Neural cell (in vitro differentiated cells): Measurements from ENCODE around the gene MAGT1. TPM values are rescaled to one million over a fixed set of nuclear protein-coding genes. Genes with fewer than 3 reads are reported as not detected.

Experiments
- H2AFZ ChIP-seq: fragments of 200-600, 300-800 bp; sonication (generic), shearing (Covaris generic); 2 replicates; pipeline ENCODE4 v1.6.0; 2014; ENCODE audit warnings: low read depth, mild to moderate bottlenecking, antibody characterized with exemption, low read length, moderate library complexity
- H3F3A ChIP-seq: fragments of 200-600 bp; shearing (Covaris generic); 2 replicates; pipeline ENCODE4 v1.6.1; 2016; ENCODE audit warnings: mild to moderate bottlenecking, moderate library complexity, mixed read lengths, antibody characterized with exemption, low read length; ENCODE audit not compliant: insufficient read depth, poor library complexity, severe bottlenecking
- H3K27ac ChIP-seq: fragments of 200-600, 300-800 bp; sonication (generic), shearing (Covaris generic); 2 replicates; pipeline ENCODE4 v1.5.1; 2014; ENCODE audit warnings: mild to moderate bottlenecking, low read length, moderate library complexity
- H3K27me3 ChIP-seq: fragments of 300-800, 200-600 bp; sonication (generic), shearing (Covaris generic); 2 replicates; pipeline ENCODE4 v1.6.0; 2014; ENCODE audit warnings: mild to moderate bottlenecking, low read depth, low read length, moderate library complexity; ENCODE audit not compliant: insufficient read depth
- H3K36me3 ChIP-seq: fragments of 300-800, 200-600 bp; sonication (generic), shearing (Covaris generic); 2 replicates; pipeline ENCODE4 v1.5.1; 2014; ENCODE audit warnings: mild to moderate bottlenecking, antibody characterized with exemption, low read length, moderate library complexity; ENCODE audit not compliant: insufficient read depth
- H3K4me2 ChIP-seq: fragments of 300-800, 200-600 bp; sonication (generic), shearing (Covaris generic); 2 replicates; pipeline ENCODE4 v1.6.0; 2014; ENCODE audit warnings: mild to moderate bottlenecking, low read length
- H3K4me3 ChIP-seq: fragments of 300-800, 200-600 bp; sonication (generic), shearing (Covaris generic); 2 replicates; pipeline ENCODE4 v1.5.1; 2014; ENCODE audit warnings: mild to moderate bottlenecking, low read length, moderate library complexity
- H3K79me2 ChIP-seq: fragments of 200-600 bp; shearing (Covaris generic); replicated peaks from 2 replicates; pipeline ENCODE4 v1.6.0; 2014; ENCODE audit warnings: mild to moderate bottlenecking, low read length, moderate library complexity; ENCODE audit not compliant: insufficient read depth
- H3K9ac ChIP-seq: fragments of 300-800, 200-600 bp; sonication (generic), shearing (Covaris generic); 2 replicates; pipeline ENCODE4 v1.6.1; 2016; ENCODE audit warnings: mild to moderate bottlenecking, low read length, mixed read lengths
- H3K9me2 ChIP-seq: fragments of 200-600 bp; shearing (Covaris generic); 2 replicates; pipeline ENCODE4 v1.6.1; 2016; ENCODE audit warnings: mild to moderate bottlenecking, low read length, mixed read lengths; ENCODE audit not compliant: insufficient read depth
- H3K9me3 ChIP-seq: fragments of 200-600, 300-800 bp; sonication (generic), shearing (Covaris generic); 2 replicates; pipeline ENCODE4 v1.6.1; 2016; ENCODE audit warnings: mild to moderate bottlenecking, mixed run types, low read length, moderate library complexity, mixed read lengths
- H4K20me1 ChIP-seq: fragments of 200-600 bp; shearing (Covaris generic); 2 replicates; pipeline ENCODE4 v1.6.1; 2016; ENCODE audit warnings: mild to moderate bottlenecking, mixed run types; ENCODE audit not compliant: insufficient read depth
- CTCF ChIP-seq: fragments of 450-650 bp; IDR thresholded peaks from 2 replicates; pipeline ENCODE4 v1.5.1; 2014; ENCODE audit warnings: antibody characterized with exemption, mild to moderate bottlenecking, moderate library complexity; ENCODE audit not compliant: poor library complexity, severe bottlenecking
- EP300 ChIP-seq: fragments of 450-650 bp; conservative IDR thresholded peaks from 2 replicates; pipeline ENCODE4 v1.6.1; 2014; ENCODE audit warnings: antibody characterized with exemption, mild to moderate bottlenecking, moderate library complexity; ENCODE audit not compliant: poor library complexity, severe bottlenecking
- EZH2 ChIP-seq: fragments of 200-600, 300-800 bp; shearing (Covaris generic), sonication (generic); IDR thresholded peaks from 2 replicates; pipeline ENCODE4 v1.6.1; 2014; ENCODE audit warnings: antibody characterized with exemption, low read length, borderline replicate concordance, mild to moderate bottlenecking; ENCODE audit not compliant: insufficient read depth, poor library complexity, severe bottlenecking
- MXI1 ChIP-seq: fragments of 450-650 bp; conservative IDR thresholded peaks from 2 replicates; pipeline ENCODE4 v1.6.1; 2014; ENCODE audit warnings: antibody characterized with exemption, mild to moderate bottlenecking; ENCODE audit not compliant: poor library complexity, severe bottlenecking
- POLR2AphosphoS5 ChIP-seq: IDR thresholded peaks from 2 replicates; pipeline ENCODE4 v1.6.1; 2012
- RAD21 ChIP-seq: fragments of 450-650 bp; conservative IDR thresholded peaks from 2 replicates; pipeline ENCODE4 v1.6.1; 2014; ENCODE audit warnings: antibody characterized with exemption, mild to moderate bottlenecking, moderate library complexity
- SMC3 ChIP-seq: fragments of 450-650 bp; conservative IDR thresholded peaks from 2 replicates; pipeline ENCODE4 v1.6.1; 2014; ENCODE audit warnings: antibody characterized with exemption, mild to moderate bottlenecking, moderate library complexity; ENCODE audit not compliant: poor library complexity
- TAF1 ChIP-seq: IDR thresholded peaks from 2 replicates; pipeline ENCODE4 v1.6.1; 2012; ENCODE audit warnings: low read depth
- polyA plus RNA-seq: library from polyadenylated mRNA; depleted of rRNA; stranded (reverse); fragments of >200 nt; gene quantifications from 2 replicates; pipeline ENCODE4 v1.2.3, GENCODE V29; 2014
- TF ChIP-seq, protein P1 (sequence below): IDR thresholded peaks from 2 replicates; pipeline ENCODE4 v1.6.1; 2012; ENCODE audit warnings: borderline replicate concordance

The MAGT1 gene
- polyA plus RNA-seq, 1 donor from 2014 or later: 3.6 TPM

DNA sequence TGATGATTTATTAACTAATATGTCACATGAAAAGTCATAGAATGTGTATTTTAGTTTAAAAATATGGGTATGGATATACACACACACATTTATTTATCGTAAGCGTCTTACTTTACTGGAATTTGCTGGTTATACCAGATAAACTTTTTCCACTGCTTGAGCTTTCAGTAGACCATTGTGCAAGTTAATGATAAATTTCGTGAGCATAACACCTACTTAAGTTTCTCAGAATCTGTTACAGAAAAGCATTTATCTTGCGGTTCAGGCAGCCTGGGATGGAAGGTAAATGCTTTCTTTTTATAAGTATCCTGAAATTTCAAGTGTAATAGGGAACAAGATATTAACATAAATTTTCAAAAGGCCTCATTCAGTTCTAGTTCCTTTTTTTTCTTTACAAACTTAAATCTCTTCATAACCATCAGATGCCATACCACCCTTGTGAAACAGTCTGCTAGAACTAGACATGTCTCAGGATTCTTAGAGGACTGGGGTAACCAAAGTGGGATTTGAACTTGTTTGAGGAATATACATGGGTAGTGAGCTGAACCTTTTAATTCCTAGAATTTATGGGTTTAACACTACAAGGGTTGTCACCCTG lies 42.9 kb upstream of the MAGT1 start:
- Histone ChIP-seq H3K4me3 (no peak overlapping the region), H3K9me2 (no peaks in the 10 kb centered on the region), H4K20me1 (no peaks in the 10 kb centered on the region), H3F3A (no peaks in the 10 kb centered on the region), H3K4me2 (no peak overlapping the region), H2AFZ (no peak overlapping the region), H3K27me3 (no peaks in the 10 kb centered on the region), H3K9ac (no peak overlapping the region), H3K9me3 (no peaks in the 10 kb centered on the region), H3K36me3 (no peaks in the 10 kb centered on the region), H3K27ac (no peak overlapping the region), H3K79me2 (no peaks in the 10 kb centered on the region)
- no peak for TF ChIP-seq RAD21
- TF ChIP-seq EP300: no peak
- no peak for TF ChIP-seq POLR2AphosphoS5
- TF ChIP-seq MXI1: no peak
- no peak for TF ChIP-seq CTCF
- TF ChIP-seq TAF1: no peak
- TF ChIP-seq, protein P1, sequence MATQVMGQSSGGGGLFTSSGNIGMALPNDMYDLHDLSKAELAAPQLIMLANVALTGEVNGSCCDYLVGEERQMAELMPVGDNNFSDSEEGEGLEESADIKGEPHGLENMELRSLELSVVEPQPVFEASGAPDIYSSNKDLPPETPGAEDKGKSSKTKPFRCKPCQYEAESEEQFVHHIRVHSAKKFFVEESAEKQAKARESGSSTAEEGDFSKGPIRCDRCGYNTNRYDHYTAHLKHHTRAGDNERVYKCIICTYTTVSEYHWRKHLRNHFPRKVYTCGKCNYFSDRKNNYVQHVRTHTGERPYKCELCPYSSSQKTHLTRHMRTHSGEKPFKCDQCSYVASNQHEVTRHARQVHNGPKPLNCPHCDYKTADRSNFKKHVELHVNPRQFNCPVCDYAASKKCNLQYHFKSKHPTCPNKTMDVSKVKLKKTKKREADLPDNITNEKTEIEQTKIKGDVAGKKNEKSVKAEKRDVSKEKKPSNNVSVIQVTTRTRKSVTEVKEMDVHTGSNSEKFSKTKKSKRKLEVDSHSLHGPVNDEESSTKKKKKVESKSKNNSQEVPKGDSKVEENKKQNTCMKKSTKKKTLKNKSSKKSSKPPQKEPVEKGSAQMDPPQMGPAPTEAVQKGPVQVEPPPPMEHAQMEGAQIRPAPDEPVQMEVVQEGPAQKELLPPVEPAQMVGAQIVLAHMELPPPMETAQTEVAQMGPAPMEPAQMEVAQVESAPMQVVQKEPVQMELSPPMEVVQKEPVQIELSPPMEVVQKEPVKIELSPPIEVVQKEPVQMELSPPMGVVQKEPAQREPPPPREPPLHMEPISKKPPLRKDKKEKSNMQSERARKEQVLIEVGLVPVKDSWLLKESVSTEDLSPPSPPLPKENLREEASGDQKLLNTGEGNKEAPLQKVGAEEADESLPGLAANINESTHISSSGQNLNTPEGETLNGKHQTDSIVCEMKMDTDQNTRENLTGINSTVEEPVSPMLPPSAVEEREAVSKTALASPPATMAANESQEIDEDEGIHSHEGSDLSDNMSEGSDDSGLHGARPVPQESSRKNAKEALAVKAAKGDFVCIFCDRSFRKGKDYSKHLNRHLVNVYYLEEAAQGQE: no peak
- no peak for TF ChIP-seq EZH2
- no peak for TF ChIP-seq SMC3

DNA sequence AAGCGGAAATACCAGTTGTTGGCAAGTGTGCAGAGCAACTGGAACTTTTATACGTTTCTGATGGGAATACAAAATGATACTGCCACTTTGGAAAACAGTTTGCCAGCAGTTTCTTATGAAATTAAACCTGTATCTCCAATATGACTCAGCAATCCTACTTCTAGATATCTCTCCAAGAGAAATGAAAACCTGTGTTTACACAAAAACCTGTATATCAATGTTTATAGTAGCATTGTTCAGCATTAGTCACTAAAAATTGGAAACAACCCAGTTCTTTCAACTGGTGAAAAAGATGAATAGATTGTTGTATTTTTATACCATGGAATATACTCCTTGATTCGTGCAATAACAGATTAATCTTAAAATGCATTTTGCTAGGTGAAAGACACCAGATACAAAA lies 42.1 kb upstream of the MAGT1 start:
- Histone ChIP-seq H3K79me2 (no peaks in the 10 kb centered on the region), H3K9me3 (no peaks in the 10 kb centered on the region), H3K4me2 (no peak overlapping the region)

DNA sequence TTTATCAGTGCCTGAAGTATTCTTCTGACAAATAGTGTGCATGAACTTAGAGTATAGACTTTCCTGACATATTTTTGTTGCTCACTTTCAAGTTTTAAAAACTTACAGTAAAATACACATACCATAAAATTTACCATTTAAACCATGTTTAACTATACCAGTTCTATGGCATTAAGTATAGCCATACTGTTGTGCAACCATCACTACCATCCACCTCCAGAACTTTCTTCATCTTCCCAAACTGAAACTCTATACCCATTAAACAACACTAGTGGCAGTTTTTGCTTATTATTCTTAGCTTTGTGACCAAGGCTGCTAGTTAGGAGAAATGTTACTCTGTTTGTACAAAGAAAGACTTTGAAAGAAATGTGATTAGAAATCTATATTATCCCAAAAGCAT lies 41.1 kb upstream of the MAGT1 start:
- H3K27ac ChIP-seq: no peak overlapping the region
- no peaks in the 10 kb centered on the region for H3K9me2 ChIP-seq
- no peak overlapping the region for H3K4me3 ChIP-seq
- H4K20me1 ChIP-seq: no peaks in the 10 kb centered on the region
- H3K4me2 ChIP-seq: no peak overlapping the region
- H3K36me3 ChIP-seq: no peaks in the 10 kb centered on the region
- no peaks in the 10 kb centered on the region for H3F3A ChIP-seq
- TF ChIP-seq EP300 (no peak), POLR2AphosphoS5 (no peak), RAD21 (no peak), TAF1 (no peak), MXI1 (no peak), CTCF (no peak), SMC3 (no peak), EZH2 (no peak)
- TF ChIP-seq, protein P1: no peak
- H3K9me3 ChIP-seq: no peaks in the 10 kb centered on the region
- no peaks in the 10 kb centered on the region for H3K27me3 ChIP-seq
- no peaks in the 10 kb centered on the region for H3K79me2 ChIP-seq
- no peak overlapping the region for H3K9ac ChIP-seq
- H2AFZ ChIP-seq: no peak overlapping the region

More for the DNA sequence above, 42.1 kb upstream of the MAGT1 start:
- no peak for TF ChIP-seq RAD21
- Histone ChIP-seq H4K20me1 (no peaks in the 10 kb centered on the region), H3F3A (no peaks in the 10 kb centered on the region), H3K36me3 (no peaks in the 10 kb centered on the region), H3K9me2 (no peaks in the 10 kb centered on the region), H3K27me3 (no peaks in the 10 kb centered on the region), H3K9ac (no peak overlapping the region), H2AFZ (no peak overlapping the region), H3K4me3 (no peak overlapping the region), H3K27ac (no peak overlapping the region)
